GM12878 (cell line): Measurements from ENCODE around the gene COG2. TPM values are rescaled to one million over a fixed set of nuclear protein-coding genes. Genes with fewer than 3 reads are reported as not detected.

Experiments used
- ATAC-seq: fragments of 200-7000 bp; cut with Tn5 transposase; 3 replicates; pipeline ENCODE4 v1.9.1; 2020; ENCODE audit warnings: mild to moderate bottlenecking, moderate library complexity
- BruUV-seq: library from RNA; stranded (reverse); fragments of 400-500 nt; replicated peaks from 2 replicates; lab custom pipeline; 2021; lab: Mats Ljungman, UMichigan
- CTCF ChIA-PET: fragments of 300-600 bp; sonication (Branson Sonifier 250); formaldehyde crosslinking; extraction: SDS; loops from one replicate; lab custom pipeline; 2021; ENCODE audit warnings: inconsistent platforms; lab: Yijun Ruan, JAX
- POLR2A ChIA-PET: fragments of 350-600 bp; formaldehyde crosslinking; extraction: SDS; loops from one replicate; lab custom pipeline; 2021; ENCODE audit warnings: inconsistent platforms; lab: Charles Lee
- RAD21 ChIA-PET: fragments of 300-600 bp; sonication (Branson Sonifier 250); formaldehyde crosslinking; loops from one replicate; lab custom pipeline; 2023; ENCODE audit warnings: antibody characterized with exemption; ENCODE audit not compliant: unreplicated experiment; lab: Charles Lee
- SMC1A ChIA-PET: fragments of 300-600 bp; sonication (Branson Sonifier 250); formaldehyde crosslinking; loops from one replicate; lab custom pipeline; 2023; ENCODE audit not compliant: unreplicated experiment, uncharacterized antibody; lab: Charles Lee
- DNase-seq: peaks from one replicate; pipeline ENCODE4 v3.0.0-alpha.2; 2011; ENCODE audit warnings: low read depth, low spot score
- FAIRE-seq: peaks from 3 replicates; lab custom pipeline; 2011; peaks lifted over from hg19 to GRCh38; lab: Jason Lieb, UNC
- H2AFZ ChIP-seq: 2 replicates; pipeline ENCODE4 v1.6.0; 2011; ENCODE audit warnings: low read depth, low read length, control low read depth; ENCODE audit not compliant: control insufficient read depth
- H3K27ac ChIP-seq: 2 replicates; pipeline ENCODE4 v1.5.1; 2011; ENCODE audit warnings: control low read depth; ENCODE audit not compliant: control insufficient read depth, insufficient read depth
- H3K27me3 ChIP-seq, 2 experiments: replicated peaks in 1 of 2; 2 replicates each; pipeline versions ENCODE4 v1.6.0 to v1.6.1; 2011; ENCODE audit warnings: low read length in 1 of 2; ENCODE audit not compliant: control insufficient read depth in 2 of 2, insufficient read depth in 2 of 2
- H3K36me3 ChIP-seq, 2 experiments: 2 replicates each; pipeline ENCODE4 v1.5.1; 2011; ENCODE audit warnings: low read length in 1 of 2; ENCODE audit not compliant: control insufficient read depth in 2 of 2, insufficient read depth in 2 of 2
- H3K4me1 ChIP-seq: 2 replicates; pipeline ENCODE4 v1.6.1; 2011; ENCODE audit warnings: mild to moderate bottlenecking, low read length, moderate library complexity, mixed read lengths; ENCODE audit not compliant: control insufficient read depth, insufficient read depth
- H3K4me2 ChIP-seq: 2 replicates; pipeline ENCODE4 v1.6.0; 2011; ENCODE audit warnings: control low read depth; ENCODE audit not compliant: control insufficient read depth, insufficient read depth
- H3K4me3 ChIP-seq: fragments of 200-600 bp; sonication (generic); 2 replicates; pipeline ENCODE4 v1.5.1; 2016
- H3K79me2 ChIP-seq: 2 replicates; pipeline ENCODE4 v1.6.0; 2011; ENCODE audit warnings: low read length; ENCODE audit not compliant: control insufficient read depth, insufficient read depth
- H3K9ac ChIP-seq: 2 replicates; pipeline ENCODE4 v1.8.0; 2011; ENCODE audit warnings: low read length, control low read depth, mixed read lengths; ENCODE audit not compliant: control insufficient read depth, insufficient read depth
- H3K9me3 ChIP-seq: replicated peaks from 3 replicates; pipeline ENCODE4 v1.5.1; 2011; ENCODE audit warnings: mild to moderate bottlenecking, low read length; ENCODE audit not compliant: control insufficient read depth, insufficient read depth
- H4K20me1 ChIP-seq: 2 replicates; pipeline ENCODE4 v1.6.0; 2011; ENCODE audit not compliant: control insufficient read depth, insufficient read depth
- GATAD2B ChIP-seq: fragments of 450-650 bp; conservative IDR thresholded peaks from 2 replicates; pipeline ENCODE4 v1.6.1; 2017; ENCODE audit warnings: low read depth, mild to moderate bottlenecking, moderate library complexity
- HCFC1 ChIP-seq: fragments of 150-350 bp; IDR thresholded peaks from 2 replicates; pipeline ENCODE4 v1.6.1; 2014; ENCODE audit warnings: low read length
- HDGF ChIP-seq: fragments of 450-650 bp; IDR thresholded peaks from 2 replicates; pipeline ENCODE4 v1.6.1; 2016; ENCODE audit warnings: antibody characterized with exemption
- IRF4 ChIP-seq: IDR thresholded peaks from 2 replicates; pipeline ENCODE4 v1.6.1; 2011; ENCODE audit warnings: low read depth, low read length
- JUNB ChIP-seq: IDR thresholded peaks from 2 replicates; pipeline ENCODE4 v1.6.1; 2016; ENCODE audit warnings: antibody characterized with exemption, mild to moderate bottlenecking
- MYB ChIP-seq: fragments of 150-350 bp; IDR thresholded peaks from 2 replicates; pipeline ENCODE4 v1.6.1; 2014; ENCODE audit warnings: mild to moderate bottlenecking, low read depth, low read length, borderline replicate concordance
- PAX5 ChIP-seq: IDR thresholded peaks from 2 replicates; pipeline ENCODE4 v1.6.1; 2011; ENCODE audit warnings: low read depth, low read length, borderline replicate concordance
- POLR2A ChIP-seq: IDR thresholded peaks from 2 replicates; pipeline ENCODE4 v1.6.1; 2011; ENCODE audit warnings: low read depth, mild to moderate bottlenecking, low read length
- POLR2AphosphoS2 ChIP-seq: IDR thresholded peaks from 2 replicates; pipeline ENCODE4 v1.6.1; 2011; ENCODE audit warnings: low read depth, mild to moderate bottlenecking, low read length, improper control_type of control experiment, moderate library complexity
- SIX5 ChIP-seq: IDR thresholded peaks from 2 replicates; pipeline ENCODE4 v1.6.1; 2011; ENCODE audit warnings: mild to moderate bottlenecking, low read depth, low read length, moderate library complexity; ENCODE audit not compliant: severe bottlenecking
- SMARCA5 ChIP-seq: fragments of 450-650 bp; IDR thresholded peaks from 2 replicates; pipeline ENCODE4 v1.6.1; 2017; ENCODE audit warnings: mild to moderate bottlenecking
- ZBTB33 ChIP-seq: fragments of 450-650 bp; IDR thresholded peaks from 2 replicates; pipeline ENCODE4 v1.6.1; 2017; ENCODE audit warnings: mild to moderate bottlenecking
- ZNF622 ChIP-seq: fragments of 450-650 bp; IDR thresholded peaks from 2 replicates; pipeline ENCODE4 v1.6.1; 2017; ENCODE audit warnings: mild to moderate bottlenecking, inconsistent platforms
- WGBS: methylation state at CpG from one replicate; pipeline ENCODE4 v1.1.6; 2016; ENCODE audit warnings: low lambda C conversion rate; ENCODE audit not compliant: insufficient replicate concordance, insufficient coverage; ENCODE audit errors: missing lambda C conversion rate; 5-methylcytosine and 5-hydroxymethylcytosine counted together
- in situ Hi-C: fragments of 300-500 bp; cut with MboI; formaldehyde crosslinking; loops from 9 replicates; pipeline ENCODE4 v1.14.3; 2018; ENCODE audit warnings: mixed read lengths
- intact Hi-C: fragments of 100-400 bp; cut with micrococcal nuclease; formaldehyde crosslinking; loops from one replicate; pipeline ENCODE4 v1.14.2; 2022; ENCODE audit not compliant: unreplicated experiment
- polyA plus RNA-seq, 11 experiments: library from polyadenylated mRNA; depleted of rRNA in 4 of 11; unstranded in 6 of 11; stranded (reverse) in 5 of 11; fragments of >200 nt; fragmentation: Nextera tagmentation in 4 of 11; fragmentation: Illumina TruSeq in 1 of 11; extraction: Ambion mirVana in 4 of 11; extraction: Trizol in 1 of 11; gene quantifications; 1 replicate in 1 of 11; 2 replicates in 10 of 11; pipeline versions ENCODE4 v1.2.1 to v1.2.3, GENCODE V29; 2011 to 2016; ENCODE audit warnings: inconsistent platforms in 2 of 11, missing spikeins in 2 of 11, low read depth in 1 of 11
- total RNA-seq, 4 experiments: library from RNA; depleted of rRNA in 3 of 4; stranded (reverse); fragments of >200 nt in 3 of 4; fragmentation: Illumina TruSeq in 1 of 4; extraction: Trizol in 1 of 4; gene quantifications; 2 replicates each; pipeline versions ENCODE4 v1.2.1 to v1.2.3, GENCODE V29; 2013 to 2021
- TF ChIP-seq, protein P1 (sequence below): IDR thresholded peaks from 2 replicates; pipeline ENCODE4 v1.6.1; 2012; ENCODE audit warnings: low read depth, low read length, improper control_type of control experiment
- TF ChIP-seq, protein P2 (sequence below): IDR thresholded peaks from 2 replicates; pipeline ENCODE4 v1.6.1; 2011; ENCODE audit warnings: borderline replicate concordance, low read depth, mild to moderate bottlenecking, moderate library complexity, mixed read lengths, low read length; ENCODE audit not compliant: insufficient read depth; ENCODE audit errors: extremely low read length
- TF ChIP-seq, protein P3 (sequence below): fragments of 450-650 bp; IDR thresholded peaks from 2 replicates; pipeline ENCODE4 v1.6.1; 2017; ENCODE audit warnings: antibody characterized with exemption, mild to moderate bottlenecking, moderate library complexity

The COG2 gene
- total and polyA plus RNA-seq, 10 of the 15 experiments (the other 5 are each of a cell fraction or from before 2014, with no cell fraction given) = 15.0 to 31.5 (median 28.3) TPM

DNA sequence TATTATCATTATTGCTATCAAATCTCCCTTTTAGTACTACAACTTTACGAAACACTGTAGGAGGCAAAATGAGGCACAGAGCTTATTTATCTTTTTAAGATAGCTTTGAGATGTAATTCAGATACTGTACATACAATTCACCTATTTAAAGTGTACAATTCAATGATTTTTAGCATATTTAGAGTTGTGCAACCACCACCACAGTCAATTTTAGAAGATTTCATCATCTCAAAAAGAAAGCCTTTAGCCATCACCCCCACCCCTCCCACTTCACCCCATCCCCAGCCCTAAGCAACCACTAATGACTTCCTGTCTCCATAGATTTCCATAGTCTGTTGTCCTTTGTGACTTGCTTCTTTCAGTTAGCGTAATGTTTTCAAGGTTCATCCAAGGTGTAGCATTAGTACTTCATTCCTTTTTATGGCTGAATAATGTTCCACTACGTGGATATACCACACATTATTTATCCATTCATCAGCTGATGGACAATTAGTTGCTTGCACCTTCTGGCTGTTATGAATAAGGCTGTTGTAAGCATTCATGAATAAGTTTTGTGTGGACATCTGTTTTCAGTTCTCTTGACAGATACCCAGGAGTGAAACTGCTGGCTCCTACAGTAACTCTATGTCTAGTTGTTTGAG is 95.5 kb downstream of the COG2 start (continued):
- TF ChIP-seq ZBTB33 (no peak), SMARCA5 (no peak)
- TF ChIP-seq, protein P1, sequence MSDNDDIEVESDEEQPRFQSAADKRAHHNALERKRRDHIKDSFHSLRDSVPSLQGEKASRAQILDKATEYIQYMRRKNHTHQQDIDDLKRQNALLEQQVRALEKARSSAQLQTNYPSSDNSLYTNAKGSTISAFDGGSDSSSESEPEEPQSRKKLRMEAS = no peak

GRCh38 chr1:230739564-230740290 is 97.4 kb downstream of the COG2 start:
- Histone ChIP-seq H3K36me3 (no peaks in the 10 kb centered on the region), H3K27ac (no peak overlapping the region), H3K9me3 (no peaks in the 10 kb centered on the region), H3K27me3 (no peaks in the 10 kb centered on the region), H3K4me1 (no peaks in the 10 kb centered on the region), H3K9ac (no peak overlapping the region), H2AFZ (no peak overlapping the region), H3K4me3 (no peak overlapping the region), H4K20me1 (no peaks in the 10 kb centered on the region), H3K79me2 (no peaks in the 10 kb centered on the region), H3K4me2 (no peak overlapping the region)
- in situ Hi-C loops = no loop called here
- intact Hi-C loops = no loop called here
- FAIRE-seq (no peak), DNase-seq (no peak), ATAC-seq (no peak)
- ChIA-PET POLR2A (no interaction called here), CTCF (no interaction called here), SMC1A (no interaction called here), RAD21 (no interaction called here)
- 56% methylated on average over 12 of the region's 12 CpGs for WGBS
- BruUV-seq = no TSS peak
- TF ChIP-seq SIX5 (no peak), POLR2AphosphoS2 (no peak), IRF4 (no peak), HCFC1 (no peak), HDGF (no peak), ZNF622 (no peak), JUNB (no peak), POLR2A (no peak), MYB (no peak), GATAD2B (no peak), PAX5 (no peak)
- TF ChIP-seq, protein P2, sequence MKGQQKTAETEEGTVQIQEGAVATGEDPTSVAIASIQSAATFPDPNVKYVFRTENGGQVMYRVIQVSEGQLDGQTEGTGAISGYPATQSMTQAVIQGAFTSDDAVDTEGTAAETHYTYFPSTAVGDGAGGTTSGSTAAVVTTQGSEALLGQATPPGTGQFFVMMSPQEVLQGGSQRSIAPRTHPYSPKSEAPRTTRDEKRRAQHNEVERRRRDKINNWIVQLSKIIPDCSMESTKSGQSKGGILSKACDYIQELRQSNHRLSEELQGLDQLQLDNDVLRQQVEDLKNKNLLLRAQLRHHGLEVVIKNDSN = no peak
- TF ChIP-seq, protein P3, sequence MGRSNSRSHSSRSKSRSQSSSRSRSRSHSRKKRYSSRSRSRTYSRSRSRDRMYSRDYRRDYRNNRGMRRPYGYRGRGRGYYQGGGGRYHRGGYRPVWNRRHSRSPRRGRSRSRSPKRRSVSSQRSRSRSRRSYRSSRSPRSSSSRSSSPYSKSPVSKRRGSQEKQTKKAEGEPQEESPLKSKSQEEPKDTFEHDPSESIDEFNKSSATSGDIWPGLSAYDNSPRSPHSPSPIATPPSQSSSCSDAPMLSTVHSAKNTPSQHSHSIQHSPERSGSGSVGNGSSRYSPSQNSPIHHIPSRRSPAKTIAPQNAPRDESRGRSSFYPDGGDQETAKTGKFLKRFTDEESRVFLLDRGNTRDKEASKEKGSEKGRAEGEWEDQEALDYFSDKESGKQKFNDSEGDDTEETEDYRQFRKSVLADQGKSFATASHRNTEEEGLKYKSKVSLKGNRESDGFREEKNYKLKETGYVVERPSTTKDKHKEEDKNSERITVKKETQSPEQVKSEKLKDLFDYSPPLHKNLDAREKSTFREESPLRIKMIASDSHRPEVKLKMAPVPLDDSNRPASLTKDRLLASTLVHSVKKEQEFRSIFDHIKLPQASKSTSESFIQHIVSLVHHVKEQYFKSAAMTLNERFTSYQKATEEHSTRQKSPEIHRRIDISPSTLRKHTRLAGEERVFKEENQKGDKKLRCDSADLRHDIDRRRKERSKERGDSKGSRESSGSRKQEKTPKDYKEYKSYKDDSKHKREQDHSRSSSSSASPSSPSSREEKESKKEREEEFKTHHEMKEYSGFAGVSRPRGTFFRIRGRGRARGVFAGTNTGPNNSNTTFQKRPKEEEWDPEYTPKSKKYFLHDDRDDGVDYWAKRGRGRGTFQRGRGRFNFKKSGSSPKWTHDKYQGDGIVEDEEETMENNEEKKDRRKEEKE = no peak
